ENCODE results near the gene DDX21.

- TF ChIP-seq CTCF (conservative IDR thresholded peaks at IDR 0.05; ENCODE audit: low read length) (no peak), EZH2phosphoT487 (IDR thresholded peaks at IDR 0.05; ENCODE audit: borderline replicate concordance) (no peak)
These were observed 577 bp upstream of the DDX21 start for GRCh38 chr10:68955355-68955831.

All from Loucy (cell line).